Endometrium (tissue), 2 donors: ENCODE data around the gene FMN1.

Experiments
- FAIRE-seq: peaks from 2 replicates; lab custom pipeline; 2012; peaks lifted over from hg19 to GRCh38; lab: Jason Lieb, UNC
- donor health status: control.
- donor health status: control.

FMN1 gene

DNA sequence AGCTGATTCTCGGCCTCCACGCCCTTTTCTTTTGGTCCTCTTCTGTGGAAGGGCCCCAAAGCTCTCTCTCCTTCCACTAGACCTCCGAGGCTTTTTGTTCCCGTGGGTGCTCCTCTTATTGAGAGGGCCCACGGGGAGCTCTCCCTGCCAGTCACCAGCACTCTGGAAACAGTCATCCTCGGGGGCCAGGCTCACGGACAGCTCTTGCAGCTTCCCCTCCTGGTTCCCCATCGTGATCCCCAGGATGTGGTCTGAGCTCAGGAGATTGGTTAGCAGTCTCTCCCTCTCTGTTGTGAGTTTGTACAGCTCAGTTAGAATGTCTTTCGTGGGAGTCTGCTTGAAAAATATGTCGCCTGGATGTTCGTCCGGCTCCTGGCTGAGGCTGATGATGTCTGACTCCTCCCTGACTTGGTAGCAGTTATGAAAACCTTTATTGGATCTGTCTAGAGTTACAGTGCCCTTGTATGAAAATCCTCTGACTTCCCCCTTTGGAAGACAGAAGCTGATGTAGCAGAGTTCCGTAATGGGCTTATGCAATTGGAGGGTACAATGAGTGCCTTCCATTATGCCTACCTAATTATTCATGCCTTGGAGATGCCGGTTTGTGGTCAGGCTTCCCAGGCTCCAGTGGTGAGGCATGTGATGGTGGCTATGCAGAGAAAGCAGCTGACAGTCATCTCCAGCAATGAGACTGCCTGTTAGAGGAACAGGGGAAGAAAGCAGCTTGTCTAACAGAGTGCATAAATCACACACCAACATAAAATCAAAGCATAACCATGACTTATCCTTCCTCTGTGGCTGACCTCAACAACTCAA is 40.0 kb downstream of the FMN1 start:
- FAIRE-seq = no peak

DNA sequence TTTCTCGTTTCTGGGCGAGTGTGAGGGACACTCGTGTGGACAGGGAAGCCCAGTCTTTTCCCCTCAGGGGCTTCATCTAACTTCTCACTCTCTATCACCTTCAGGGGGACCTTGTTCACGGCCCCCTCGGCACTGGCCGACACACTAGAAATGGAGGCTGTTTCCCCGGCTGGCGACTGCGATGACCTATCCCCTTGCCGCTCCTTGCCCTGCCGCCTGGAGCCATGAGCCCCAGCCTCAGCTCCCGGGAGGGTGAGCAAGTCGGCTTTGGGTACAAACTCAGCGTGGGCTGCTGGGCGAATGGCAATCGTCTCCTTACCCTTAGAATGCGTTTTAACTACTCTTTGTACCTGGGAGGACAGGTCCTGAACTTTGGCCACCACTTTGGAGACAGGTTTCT is 41.0 kb downstream of the FMN1 start:
- FAIRE-seq = no peak

DNA sequence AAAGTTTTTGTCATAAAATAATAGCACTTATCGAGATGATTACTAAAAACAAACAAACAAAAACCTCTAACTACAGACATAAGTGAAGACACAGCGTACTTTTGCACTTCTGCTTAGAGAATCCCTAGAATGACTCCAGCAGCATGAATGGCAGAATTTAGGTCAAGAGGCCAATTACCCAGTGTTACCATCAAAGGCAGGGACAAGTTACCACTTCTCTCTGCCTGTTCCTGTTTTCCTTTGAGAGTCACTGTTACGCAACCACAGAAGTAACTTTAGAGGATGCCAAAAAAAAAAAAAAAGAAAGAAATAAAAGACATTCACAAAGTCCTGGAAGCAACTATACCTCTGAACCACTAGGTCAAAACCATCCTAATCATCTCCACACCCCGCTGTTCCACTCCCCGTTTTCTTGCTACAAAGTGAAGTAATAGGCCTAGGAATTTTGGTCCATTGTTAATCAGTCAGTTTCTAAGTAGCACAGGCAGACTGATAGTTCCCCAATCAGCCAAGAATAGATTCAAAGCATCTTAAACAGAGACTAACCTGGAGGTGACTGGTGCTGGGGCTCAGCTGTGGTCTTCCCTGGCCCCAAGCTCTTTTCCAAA is 41.9 kb downstream of the FMN1 start:
- no peak for FAIRE-seq

DNA sequence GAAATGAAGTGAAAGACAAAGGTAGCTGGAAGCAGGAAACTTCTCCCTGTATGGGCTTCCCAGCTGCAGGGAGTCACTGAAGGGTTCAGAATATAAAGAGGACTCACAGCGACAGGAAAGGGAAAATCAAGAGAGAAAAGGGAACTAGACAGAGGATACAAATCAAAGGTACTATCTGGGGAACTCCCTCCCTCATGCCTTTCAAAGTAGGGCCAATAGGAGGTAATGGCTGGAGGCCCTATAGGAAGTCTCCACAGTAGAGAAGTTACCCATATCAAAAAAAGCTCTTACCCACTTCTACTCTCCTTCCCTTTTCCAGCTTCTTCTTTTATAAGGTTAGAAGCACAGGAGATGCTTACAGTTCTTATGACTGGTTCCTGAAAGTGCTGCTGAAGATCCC is 43.5 kb downstream of the FMN1 start:
- no peak for FAIRE-seq

DNA sequence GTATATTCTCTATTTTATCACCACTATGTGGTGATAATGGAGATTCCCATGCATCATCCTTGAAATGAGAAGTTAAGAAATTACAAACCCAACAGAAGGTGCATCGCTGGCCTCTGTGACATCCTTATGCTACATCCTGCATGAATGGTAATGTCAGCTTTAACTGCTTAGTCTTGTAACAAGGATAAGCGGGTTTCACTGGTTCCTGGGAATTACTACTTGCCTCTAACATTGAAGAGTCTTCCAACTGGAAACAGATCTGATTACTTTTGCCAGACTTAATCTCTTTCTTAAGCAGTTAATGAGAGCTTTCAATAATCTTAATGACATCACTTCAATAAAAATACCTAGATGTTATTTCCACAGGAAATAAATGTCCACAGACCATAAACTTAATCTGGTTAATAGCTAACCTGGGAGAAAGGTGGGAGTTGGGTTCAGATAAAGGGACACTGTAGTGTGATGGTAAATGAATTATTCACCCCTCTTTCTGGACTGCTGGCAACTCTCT is 44.0 kb downstream of the FMN1 start:
- no peak for FAIRE-seq

DNA sequence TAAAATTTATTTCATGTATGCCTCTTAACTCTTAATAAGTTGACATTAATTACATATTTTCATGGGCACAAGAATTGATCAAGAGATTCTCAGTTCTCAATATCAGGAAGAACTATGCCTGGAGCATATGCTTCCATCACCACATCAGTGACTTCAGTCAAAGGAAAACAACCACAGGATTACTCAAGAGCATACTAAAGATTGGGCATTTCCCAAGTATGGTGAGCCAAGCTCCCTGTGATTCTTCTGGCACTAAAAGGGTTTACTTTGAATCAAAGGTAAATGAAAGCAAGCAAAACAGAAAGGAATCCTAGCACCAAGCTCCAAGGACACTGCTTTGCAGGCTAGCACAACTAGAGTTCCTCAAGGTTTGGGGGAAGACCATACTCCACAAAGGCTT is 44.6 kb downstream of the FMN1 start:
- FAIRE-seq = no peak

DNA sequence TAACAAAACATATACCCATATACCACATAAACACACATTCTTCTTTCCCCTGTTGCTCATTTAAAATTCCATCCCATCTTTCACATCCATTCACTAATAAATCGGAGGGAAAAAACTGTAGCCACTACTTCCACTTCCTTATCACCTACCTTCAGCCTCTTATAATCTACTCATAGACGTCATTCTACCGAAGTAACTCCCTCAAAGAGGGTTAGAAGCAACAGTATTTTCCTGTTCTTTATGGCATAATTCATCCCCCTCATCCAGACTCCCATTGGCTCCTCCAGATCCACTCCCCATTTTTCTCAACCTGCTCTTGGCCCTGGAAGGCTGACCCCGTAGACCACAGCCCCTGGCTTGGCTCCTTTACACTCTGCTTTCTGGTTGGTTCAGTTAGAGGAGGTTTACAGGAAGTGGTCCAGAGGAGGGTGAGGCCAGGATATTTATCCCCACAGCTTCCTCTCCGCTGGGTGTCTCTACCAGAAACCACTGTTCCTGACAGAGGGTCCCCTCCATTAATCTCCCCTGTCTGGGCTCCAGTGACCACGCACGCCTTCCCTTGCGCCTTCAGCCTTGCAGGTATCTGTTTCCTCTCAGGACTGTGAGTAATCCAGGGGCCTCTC is 46.3 kb downstream of the FMN1 start:
- no peak for FAIRE-seq

DNA sequence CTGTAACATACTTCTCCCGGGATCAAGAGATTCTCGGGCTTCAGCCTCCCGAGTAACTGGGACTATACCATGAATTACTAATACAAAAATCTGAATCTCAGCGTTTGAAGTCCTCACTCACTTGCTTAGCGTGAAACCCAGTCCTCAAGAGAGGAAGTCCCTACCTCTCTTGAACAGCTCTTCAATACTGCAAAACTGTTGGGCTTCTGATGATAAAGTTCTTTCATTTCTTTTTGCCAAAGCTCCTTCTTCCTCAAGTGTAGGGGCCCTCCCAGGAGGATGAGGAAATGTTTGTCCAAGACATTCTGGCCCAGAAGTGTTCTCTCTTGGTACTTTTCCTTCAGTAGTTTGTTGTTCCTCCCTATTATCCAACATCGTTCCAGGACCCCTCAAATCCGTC is 48.5 kb downstream of the FMN1 start:
- FAIRE-seq = no peak

DNA sequence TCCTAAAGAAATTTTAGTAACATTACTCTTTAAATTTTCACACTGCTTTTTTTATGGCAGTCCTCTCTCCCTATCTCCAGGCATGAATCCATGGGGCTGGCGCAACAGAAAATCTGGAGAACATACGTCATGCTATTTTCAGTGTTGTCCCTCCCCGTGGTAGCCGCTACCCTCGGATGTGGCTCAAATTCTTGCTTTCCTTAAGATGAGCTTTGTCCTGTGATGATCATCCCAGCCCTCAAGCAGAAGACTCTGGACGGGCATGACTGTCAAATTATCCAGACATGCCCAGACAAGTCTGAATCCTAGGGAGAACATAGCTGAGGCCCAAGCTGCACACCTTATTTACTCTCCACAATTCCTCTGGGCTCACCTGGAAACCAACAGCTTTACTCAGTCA is 49.1 kb downstream of the FMN1 start:
- FAIRE-seq = no peak

DNA sequence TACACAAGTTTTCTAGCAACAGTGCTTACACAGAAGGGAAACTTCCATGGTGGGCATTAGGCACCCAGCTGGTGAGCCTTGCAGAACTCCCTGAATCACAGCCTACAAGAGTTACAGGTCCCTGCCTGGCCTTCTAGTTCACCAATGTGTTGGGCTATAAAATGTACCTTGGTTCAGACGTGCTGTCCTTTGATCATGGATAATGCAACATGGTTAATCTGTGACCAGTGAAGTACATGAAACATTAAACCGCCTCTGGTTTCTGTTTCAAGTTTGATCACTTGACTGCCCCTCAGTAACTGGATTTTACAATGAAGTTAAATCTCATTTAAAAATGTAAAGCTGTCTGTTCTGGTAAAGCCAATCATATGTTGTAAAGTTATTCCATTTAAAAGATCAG is 51.8 kb downstream of the FMN1 start:
- no peak for FAIRE-seq

DNA sequence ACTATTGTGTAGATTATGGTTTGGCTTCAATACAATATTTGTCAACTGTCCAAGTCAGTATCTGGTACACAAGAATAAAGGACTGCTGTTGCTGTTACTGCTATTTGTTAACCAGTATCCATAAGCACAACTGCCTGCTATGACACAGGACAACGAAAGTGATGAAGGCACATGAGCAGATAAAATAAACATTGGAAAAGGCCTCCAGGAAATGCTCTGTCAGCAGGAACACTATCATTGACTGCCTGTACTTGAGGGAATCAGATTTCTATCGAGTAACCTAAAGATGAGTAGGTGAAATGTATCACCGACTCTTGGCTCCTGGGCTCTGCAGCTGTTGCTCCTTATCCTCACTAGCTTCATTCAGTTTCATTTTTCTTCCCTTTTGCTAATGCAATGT is 56.5 kb downstream of the FMN1 start:
- FAIRE-seq = no peak

DNA sequence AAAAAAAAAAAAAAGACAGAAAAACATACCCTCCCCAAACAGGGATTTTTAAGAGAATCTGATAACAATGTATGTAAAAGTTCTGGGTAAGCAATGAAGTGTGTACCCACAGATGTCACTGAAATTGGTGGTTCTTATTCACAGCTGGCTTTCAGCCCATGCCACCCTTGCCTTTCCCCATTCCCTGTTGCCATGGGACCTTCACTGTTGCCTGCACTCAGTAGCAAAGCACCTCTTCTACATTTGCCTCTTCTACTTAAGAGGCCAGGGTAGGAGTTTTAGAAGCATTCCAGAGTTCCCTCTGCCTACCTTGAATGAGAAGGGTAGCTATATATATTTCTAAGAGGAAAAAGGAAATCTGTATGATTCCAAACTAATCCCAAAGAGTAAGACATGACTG is 57.4 kb downstream of the FMN1 start:
- FAIRE-seq = no peak

DNA sequence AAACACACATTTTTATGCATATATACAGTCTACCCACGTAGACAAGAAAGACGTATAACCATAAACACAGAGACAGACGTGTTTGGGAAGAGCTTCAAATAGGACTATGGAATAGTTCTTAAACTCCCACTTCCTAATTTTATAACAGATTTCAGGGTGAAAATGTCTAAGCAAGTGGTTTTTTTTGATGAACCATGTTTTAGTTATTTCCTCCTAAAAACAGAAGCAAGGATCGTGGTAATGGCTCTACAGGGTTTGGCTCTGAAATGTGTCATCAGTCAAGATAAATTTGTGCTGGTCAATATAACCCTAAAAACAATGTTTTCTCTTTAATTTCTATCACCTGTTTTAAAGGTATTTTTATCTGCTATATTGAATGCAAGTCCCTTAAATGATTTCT is 58.2 kb downstream of the FMN1 start:
- FAIRE-seq = no peak

DNA sequence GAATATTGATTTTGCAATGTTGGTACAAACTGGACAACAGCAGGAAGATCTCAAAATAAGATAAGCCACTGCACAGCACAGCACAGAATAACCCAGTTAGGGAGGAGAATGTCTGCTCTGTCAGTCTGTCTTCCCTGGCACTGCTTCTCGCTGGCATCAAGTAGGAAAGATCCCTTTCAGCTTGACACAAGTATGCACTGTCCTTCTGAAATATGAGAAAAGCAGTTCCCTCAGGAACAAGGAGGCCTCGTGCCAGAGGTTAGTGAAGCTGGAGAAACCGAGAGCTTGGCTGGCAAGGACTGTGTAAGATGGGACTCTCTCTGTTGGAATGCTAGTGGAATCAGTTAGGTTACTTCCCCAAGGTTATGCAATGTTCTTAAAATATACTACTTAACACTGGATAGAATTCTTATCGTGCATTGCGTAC is 59.1 kb downstream of the FMN1 start:
- no peak for FAIRE-seq

DNA sequence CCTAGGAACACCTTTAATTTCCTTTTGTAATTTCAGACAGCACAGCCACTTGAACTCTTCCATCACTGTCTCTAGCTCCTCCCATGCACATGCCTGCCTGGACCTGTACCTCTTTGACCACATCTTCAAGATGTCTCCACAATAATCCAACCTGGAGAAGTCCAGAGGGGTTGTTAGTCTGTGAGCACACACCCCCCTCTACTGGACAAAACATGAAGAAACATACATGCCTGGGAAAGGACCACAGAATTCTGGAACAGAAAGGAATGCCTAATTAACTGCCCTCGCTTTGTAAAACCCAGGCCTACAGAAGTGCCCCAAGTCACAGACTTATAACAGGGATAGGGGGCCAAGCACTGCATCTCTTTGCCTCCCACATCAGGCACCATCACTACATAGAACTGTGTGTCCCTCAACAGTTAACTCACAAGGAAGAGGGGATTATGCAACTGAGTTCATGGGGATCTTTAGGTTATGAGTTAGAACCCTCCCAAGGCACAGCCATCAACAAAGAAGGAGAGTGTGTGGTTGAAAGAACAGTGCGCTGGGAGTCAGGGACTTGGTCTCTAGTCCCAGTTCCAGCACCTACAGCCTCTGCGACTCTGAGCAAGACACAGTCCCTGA is 61.7 kb downstream of the FMN1 start:
- no peak for FAIRE-seq

DNA sequence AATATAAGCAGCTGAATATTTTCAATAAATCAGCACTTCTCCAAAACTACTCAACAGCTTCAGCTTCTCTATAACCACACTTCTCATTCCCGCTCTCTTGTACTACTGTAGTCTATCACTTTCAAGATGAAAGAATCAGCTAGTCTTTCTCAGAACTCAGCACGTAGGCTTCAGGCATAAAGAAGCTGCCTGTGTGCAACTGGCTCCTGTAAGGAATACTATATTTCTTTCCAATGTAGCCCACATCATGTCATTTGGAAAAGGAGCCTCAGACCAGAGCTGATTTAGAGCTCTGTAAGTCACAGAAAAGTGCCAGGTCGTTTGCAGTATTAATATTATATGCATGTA is 62.3 kb downstream of the FMN1 start:
- FAIRE-seq = no peak

DNA sequence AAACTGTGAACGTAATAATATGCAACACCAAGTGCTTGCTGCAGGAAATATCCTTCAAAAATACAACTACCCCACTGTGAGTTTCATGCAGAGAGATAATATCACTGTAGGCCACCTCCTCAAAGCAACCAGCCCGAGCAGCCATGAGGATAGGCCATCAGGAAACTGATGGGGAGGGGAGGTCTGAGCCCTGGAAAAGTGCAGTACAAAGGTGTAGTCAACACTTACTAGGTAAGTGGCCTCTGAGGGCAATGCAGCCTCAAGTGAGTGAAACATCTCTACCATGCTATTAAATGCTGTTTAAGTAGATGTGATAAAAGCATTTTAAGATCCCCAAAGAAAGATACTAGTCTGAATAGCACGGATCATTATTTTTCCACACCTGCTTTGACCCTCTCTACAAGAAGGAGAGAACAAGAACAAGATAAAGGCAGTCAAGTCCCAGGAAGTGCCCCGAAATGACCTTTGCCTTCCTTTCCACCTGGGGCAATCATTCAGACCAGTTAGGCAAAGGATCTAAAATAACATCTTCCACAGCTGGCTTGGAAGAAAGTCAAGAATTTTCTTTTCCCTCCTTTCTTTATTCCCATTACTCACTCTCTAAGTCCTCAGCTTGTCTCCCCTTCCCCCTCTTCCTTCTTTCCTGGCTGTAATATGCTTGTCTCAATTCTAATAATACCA is 62.8 kb downstream of the FMN1 start:
- no peak for FAIRE-seq

DNA sequence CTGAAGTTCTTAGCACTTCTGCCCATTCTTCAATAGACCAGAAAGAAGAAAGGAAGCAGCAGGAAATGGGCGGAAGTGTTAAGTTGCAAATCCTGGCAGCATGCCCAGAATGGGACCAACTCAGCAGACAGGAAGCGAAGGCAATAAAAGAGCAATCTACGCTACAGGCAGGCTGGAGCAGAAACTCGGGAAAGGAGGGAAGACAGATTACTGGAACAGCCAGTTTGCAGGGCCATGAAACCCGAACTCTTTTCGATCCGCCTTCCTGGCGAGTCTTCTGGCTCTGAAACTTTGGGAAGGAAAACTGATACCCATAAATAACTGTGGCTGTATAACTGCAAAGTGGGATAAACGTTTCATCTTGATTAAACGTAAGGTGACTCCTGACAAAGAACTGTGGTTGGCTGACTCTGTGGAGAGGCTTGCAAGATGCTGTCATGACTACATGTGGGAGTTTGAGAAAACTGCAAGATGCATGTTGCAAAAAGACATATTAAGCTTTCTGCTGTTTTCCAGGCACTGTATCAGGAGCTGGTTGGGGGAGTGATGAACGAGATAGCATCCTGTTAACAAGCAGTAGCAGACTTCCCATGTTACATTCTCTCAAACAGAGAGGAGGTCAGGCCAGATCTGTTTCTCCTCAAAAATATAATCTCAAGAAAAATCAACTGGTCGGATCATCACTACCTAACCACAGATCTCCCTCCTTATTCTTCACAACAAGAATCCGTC is 67.8 kb downstream of the FMN1 start:
- FAIRE-seq = peak; percentile 69

DNA sequence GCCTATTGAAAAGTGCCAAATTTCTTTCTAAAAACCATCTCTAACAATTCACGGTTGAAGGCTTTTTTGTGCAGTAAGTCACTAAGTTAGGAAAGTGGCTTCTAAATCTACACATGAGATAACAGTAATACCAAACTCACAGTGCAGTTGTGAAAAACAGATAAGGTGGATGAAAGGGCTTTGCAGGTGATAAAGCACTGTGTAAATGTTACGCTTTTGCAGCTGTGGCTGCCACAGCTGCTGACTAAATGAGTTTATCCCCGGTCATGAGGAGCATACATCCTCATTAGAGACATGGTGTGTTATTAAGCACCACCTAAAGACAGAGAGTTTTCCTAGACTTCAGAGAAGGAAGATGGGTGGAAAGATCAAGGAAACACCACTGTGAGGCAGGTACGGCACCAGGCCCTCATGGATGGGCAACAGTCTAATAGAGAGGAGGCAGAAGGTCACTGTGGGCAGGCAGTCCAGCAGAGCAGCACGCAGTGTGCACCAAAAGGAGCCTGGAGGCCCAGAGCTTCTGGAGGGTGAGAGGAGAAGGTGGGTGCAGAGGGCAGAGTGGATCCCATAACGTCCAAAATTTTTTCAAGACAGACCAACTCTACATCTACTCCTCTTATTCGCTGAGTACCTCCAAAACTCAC is 68.5 kb downstream of the FMN1 start:
- no peak for FAIRE-seq

DNA sequence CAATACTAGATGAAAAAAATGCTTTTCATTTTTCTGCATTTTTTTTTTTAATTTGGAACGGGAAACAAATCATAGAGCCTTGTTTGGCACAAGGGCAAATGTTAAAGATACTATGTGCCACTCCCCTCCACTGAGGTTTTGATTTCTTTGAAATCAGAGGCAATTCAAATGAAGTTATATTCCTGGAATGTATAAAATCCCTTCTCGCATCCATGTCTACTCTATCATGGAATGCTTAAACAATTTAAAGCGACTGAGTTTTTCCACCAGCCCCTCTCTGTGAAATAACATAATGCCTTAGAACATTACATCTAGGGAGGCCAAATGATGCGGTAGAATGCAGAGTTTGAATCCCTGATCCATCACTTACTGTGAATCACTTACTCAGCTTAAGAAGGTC is 69.7 kb downstream of the FMN1 start:
- FAIRE-seq = no peak

DNA sequence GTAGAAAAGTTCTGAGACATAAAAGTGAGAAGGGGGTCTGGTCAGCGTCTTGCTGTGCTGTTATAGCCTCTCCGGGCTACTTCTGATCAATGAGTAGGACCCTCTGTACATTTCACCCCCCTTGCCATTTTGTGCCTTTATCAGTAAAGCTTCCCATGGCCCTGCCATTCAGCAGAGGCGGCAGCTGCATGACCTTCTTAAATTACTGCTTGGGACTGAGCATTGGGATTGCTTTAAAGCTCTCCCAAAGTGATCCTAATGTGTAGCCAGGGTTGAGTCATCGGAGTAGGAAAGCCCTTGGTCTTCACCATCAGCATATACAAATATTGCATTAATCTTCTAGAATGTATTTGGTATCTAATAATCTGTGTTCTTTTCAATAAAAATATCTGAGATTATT is 70.2 kb downstream of the FMN1 start:
- FAIRE-seq = no peak
